ENCODE data around the gene SMARCD2. TPM values are rescaled to one million over a fixed set of nuclear protein-coding genes. Genes with fewer than 3 reads are reported as not detected.

SMARCD2 gene
- total RNA-seq, 1 donor from 2014 or later = 98.5 TPM

DNA sequence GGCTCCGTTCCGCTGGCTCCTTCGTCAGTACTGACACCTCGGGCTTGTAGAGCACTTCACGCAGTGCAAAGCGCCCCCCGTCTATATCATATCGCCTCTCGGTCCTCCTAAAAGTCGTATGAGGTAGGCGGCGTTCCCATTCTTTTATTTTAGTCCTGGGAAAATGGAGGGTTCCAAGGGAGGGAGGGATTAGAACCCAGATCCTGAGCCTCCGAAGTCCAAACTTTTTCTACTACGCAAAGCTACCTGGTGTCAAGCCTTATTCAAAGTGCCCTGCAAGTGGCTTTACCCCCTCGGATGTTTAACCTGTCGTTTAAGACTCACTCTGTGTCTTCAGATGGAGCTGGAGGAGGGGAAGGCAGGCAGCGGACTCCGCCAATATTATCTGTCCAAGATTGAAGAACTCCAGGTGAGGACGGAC lies 14.7 kb downstream of the SMARCD2 start:
- H3K27me3 ChIP-seq (ENCODE audit: control insufficient read depth, insufficient read depth, low read length) = no peaks in the 10 kb centered on the region
- TF ChIP-seq, protein P1, sequence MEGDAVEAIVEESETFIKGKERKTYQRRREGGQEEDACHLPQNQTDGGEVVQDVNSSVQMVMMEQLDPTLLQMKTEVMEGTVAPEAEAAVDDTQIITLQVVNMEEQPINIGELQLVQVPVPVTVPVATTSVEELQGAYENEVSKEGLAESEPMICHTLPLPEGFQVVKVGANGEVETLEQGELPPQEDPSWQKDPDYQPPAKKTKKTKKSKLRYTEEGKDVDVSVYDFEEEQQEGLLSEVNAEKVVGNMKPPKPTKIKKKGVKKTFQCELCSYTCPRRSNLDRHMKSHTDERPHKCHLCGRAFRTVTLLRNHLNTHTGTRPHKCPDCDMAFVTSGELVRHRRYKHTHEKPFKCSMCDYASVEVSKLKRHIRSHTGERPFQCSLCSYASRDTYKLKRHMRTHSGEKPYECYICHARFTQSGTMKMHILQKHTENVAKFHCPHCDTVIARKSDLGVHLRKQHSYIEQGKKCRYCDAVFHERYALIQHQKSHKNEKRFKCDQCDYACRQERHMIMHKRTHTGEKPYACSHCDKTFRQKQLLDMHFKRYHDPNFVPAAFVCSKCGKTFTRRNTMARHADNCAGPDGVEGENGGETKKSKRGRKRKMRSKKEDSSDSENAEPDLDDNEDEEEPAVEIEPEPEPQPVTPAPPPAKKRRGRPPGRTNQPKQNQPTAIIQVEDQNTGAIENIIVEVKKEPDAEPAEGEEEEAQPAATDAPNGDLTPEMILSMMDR (IDR thresholded peaks at IDR 0.05; ENCODE audit: insufficient read depth, low read length, severe bottlenecking) = no peak
- DNase-seq (ENCODE audit: low read depth) (no peak), FAIRE-seq (no peak)
- peak overlapping the region; percentile 65 for H3K4me3 ChIP-seq (ENCODE audit: low read depth, low read length)
- peaks cover 36% of the 10 kb centered on the region for H3K36me3 ChIP-seq (ENCODE audit: control insufficient read depth, insufficient read depth, low read length)

DNA sequence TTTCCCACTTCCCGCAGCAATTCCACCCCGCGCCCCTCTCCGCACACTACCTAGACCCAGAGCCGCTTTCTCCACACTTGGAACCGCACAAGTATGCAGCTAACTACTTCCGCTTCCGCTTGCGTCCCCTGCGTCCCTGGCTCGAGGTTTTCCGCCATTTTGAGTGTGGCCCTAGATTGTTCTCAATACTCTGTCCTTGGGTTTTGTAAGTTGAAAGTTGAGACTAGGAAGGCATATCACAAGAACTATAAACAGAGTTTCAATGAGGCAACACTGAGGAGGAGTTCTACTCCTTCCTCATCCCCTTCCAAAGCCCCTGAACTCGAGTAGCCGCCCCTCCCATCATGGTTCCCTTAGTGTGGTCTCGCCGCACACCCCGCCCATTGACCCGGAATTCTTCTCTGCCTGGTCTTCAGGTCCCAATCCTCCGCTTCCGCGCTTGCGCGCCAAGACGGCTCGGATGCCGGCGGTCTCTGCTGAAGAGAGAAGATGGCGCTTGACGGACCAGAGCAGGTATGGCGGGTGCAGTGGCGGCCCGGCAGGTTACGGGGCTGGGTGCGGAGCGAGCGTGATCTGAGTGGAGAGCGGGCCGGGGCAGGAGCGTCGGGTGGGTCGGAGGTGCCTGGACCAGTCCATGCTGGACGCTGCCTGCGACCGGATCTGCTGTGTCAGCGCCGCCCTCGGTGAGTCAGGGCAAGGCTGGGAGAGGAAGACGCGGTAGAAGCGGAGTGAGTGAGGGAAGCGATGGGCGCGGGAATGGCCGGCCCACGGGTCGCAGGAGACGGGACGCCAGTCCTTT lies 15.3 kb downstream of the SMARCD2 start, which contains the start of the genes FTSJ3 and PSMC5:
Gene FTSJ3 (minus strand): TSS at position 662 of the 799 bp plus-strand sequence. CDS start 761 bp downstream, outside the sequence.
Gene PSMC5 (plus strand): TSS at position 430 of the 799 bp plus-strand sequence. CDS start 60 bp downstream, at position 490.
- TF ChIP-seq, protein P1 (IDR thresholded peaks at IDR 0.05; ENCODE audit: insufficient read depth, low read length, severe bottlenecking) = peak; percentile 52
- H3K27me3 ChIP-seq (ENCODE audit: control insufficient read depth, insufficient read depth, low read length) = no peaks in the 10 kb centered on the region
- FAIRE-seq (peak; percentile 32), DNase-seq (ENCODE audit: low read depth) (peak; percentile 90)
- H3K4me3 ChIP-seq (ENCODE audit: low read depth, low read length) = peak within 1 kb of the TSS; percentile 65
- peaks cover 36% of the 10 kb centered on the region for H3K36me3 ChIP-seq (ENCODE audit: control insufficient read depth, insufficient read depth, low read length)

DNA sequence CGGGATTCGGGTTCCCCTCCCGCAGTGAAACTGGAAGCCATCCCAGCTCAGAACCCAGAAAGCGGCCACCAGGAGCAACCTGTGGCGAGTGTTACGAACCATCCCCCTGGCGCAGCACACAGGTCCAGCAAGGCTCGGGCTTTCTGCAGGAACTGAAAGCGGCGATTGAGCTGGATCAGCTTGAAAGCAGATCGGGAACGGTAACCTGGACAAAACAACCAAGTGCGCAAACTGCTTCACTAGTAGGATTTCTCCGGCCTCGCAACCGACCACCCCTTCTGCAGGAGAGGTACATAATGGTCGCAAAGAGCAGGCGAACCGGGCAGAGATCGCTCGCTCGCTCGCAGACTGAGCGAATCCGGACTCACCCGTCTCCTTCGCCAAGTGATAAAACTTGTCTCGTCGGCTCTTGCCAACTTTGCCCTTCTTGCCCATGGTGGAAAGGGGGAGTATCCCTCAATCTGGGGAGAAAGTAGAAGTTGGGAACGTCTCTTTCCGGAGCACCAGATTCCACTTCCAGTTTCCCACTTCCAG lies 15.9 kb downstream of the SMARCD2 start:
- H3K27me3 ChIP-seq (ENCODE audit: control insufficient read depth, insufficient read depth, low read length) = no peaks in the 10 kb centered on the region
- FAIRE-seq = no peak
- DNase-seq (ENCODE audit: low read depth) = no peak
- TF ChIP-seq, protein P1 (IDR thresholded peaks at IDR 0.05; ENCODE audit: insufficient read depth, low read length, severe bottlenecking) = peak; percentile 12
- peak overlapping the region; percentile 65 for H3K4me3 ChIP-seq (ENCODE audit: low read depth, low read length)
- H3K36me3 ChIP-seq (ENCODE audit: control insufficient read depth, insufficient read depth, low read length) = peaks cover 33% of the 10 kb centered on the region

- H3K4me3 ChIP-seq (ENCODE audit: low read depth, low read length) = no peak overlapping the region
- peaks cover 27% of the 10 kb centered on the region for H3K36me3 ChIP-seq (ENCODE audit: control insufficient read depth, insufficient read depth, low read length)
- FAIRE-seq = no peak
- no peaks in the 10 kb centered on the region for H3K27me3 ChIP-seq (ENCODE audit: control insufficient read depth, insufficient read depth, low read length)
- TF ChIP-seq, protein P1 (IDR thresholded peaks at IDR 0.05; ENCODE audit: insufficient read depth, low read length, severe bottlenecking) = no peak
- no peak for DNase-seq (ENCODE audit: low read depth)
These were observed 18.1 kb downstream of the SMARCD2 start for GRCh38 chr17:63824362-63824761.

GRCh38 chr17:63823659-63824331 lies 18.7 kb downstream of the SMARCD2 start:
- FAIRE-seq = no peak
- no peaks in the 10 kb centered on the region for H3K27me3 ChIP-seq (ENCODE audit: control insufficient read depth, insufficient read depth, low read length)
- H3K4me3 ChIP-seq (ENCODE audit: low read depth, low read length) = no peak overlapping the region
- H3K36me3 ChIP-seq (ENCODE audit: control insufficient read depth, insufficient read depth, low read length) = peaks cover 24% of the 10 kb centered on the region
- DNase-seq (ENCODE audit: low read depth) = no peak
- TF ChIP-seq, protein P1 (IDR thresholded peaks at IDR 0.05; ENCODE audit: insufficient read depth, low read length, severe bottlenecking) = no peak

Measured in bronchial epithelial cell (primary cell).